ENCODE measurements around the gene MTA3. TPM values are rescaled to one million over a fixed set of nuclear protein-coding genes. Genes with fewer than 3 reads are reported as not detected.
"Not testable (repeated sequence)": the region's sequence is repeated elsewhere in the genome, so short reads cannot be mapped to it uniquely, and the experiment has no call there.

Gene MTA3
- total and polyA plus RNA-seq, 8 donors, result 23.9 to 82.8 (median 70.6) TPM

DNA sequence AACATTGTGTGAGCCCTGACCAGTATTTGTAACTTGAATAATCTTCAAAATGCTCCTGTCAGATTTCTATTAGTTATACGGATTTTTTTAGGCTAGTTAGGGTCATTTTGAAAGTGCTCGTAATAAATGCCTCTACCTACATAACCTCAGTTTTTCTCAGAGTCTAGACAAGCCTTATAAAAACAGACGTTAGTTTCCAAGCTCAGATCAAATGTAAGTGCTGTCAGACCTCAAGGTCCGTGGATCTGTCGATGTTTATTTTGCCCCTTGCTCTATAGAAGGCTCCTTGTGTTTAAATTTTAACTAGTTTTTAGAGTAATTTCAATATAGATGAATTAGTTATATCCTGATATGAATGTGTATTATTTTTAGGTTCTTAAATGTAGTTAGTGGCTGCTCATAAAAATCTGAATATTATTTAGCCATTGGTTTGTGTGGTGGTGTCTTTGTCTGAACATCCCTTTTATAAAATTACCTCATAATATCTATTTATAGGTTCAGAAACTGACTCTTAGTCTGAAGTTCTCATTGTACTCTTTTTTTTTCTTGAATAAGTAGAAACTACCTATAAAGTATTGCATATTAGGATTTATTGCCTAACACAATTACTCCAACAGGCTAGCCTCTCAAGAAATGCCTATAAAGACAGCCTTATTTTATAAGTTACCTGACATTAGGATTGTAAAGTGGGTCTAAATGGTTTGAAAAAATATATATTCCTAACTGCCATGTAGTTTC, 71.1 kb downstream of the MTA3 start:
- Histone ChIP-seq H3K36me3 (peaks cover 0 to 5% of the 10 kb centered on the region in 2 donors), H3K4me1 (no peaks in the 10 kb centered on the region), H3K27me3 (no peaks in the 10 kb centered on the region), H3K4me3 (no peak overlapping the region), H3K9me3 (no peaks in the 10 kb centered on the region), H3K27ac (no peak overlapping the region)
- DNase-seq (no peak), ATAC-seq (no peak)
- intact Hi-C loops (cut with DNase I), result no loop called here
- TF ChIP-seq, protein P1, sequence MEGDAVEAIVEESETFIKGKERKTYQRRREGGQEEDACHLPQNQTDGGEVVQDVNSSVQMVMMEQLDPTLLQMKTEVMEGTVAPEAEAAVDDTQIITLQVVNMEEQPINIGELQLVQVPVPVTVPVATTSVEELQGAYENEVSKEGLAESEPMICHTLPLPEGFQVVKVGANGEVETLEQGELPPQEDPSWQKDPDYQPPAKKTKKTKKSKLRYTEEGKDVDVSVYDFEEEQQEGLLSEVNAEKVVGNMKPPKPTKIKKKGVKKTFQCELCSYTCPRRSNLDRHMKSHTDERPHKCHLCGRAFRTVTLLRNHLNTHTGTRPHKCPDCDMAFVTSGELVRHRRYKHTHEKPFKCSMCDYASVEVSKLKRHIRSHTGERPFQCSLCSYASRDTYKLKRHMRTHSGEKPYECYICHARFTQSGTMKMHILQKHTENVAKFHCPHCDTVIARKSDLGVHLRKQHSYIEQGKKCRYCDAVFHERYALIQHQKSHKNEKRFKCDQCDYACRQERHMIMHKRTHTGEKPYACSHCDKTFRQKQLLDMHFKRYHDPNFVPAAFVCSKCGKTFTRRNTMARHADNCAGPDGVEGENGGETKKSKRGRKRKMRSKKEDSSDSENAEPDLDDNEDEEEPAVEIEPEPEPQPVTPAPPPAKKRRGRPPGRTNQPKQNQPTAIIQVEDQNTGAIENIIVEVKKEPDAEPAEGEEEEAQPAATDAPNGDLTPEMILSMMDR (IDR thresholded peaks at IDR 0.05), result no peak

- ATAC-seq, result no peak
- intact Hi-C loops (cut with DNase I), result no loop called here
- TF ChIP-seq, protein P1 (IDR thresholded peaks at IDR 0.05), result no peak
Observed at GRCh38 chr2:42640261-42640660, 71.8 kb downstream of the MTA3 start.

GRCh38 chr2:42642371-42642770, 73.9 kb downstream of the MTA3 start:
- H3K27ac ChIP-seq; ATAC-seq; H3K4me3 ChIP-seq; intact Hi-C loops (cut with DNase I); H3K4me1 ChIP-seq; H3K9me3 ChIP-seq; H3K27me3 ChIP-seq; DNase-seq: not testable (repeated sequence)
- peaks cover 0 to 14% of the 10 kb centered on the region in 2 donors for H3K36me3 ChIP-seq

More at GRCh38 chr2:42640261-42640660, 71.8 kb downstream of the MTA3 start:
- Histone ChIP-seq H3K4me3 (no peak overlapping the region), H3K4me1 (no peaks in the 10 kb centered on the region), H3K36me3 (peaks cover 0 to 7% of the 10 kb centered on the region in 2 donors), H3K9me3 (no peaks in the 10 kb centered on the region), H3K27ac (no peak overlapping the region), H3K27me3 (no peaks in the 10 kb centered on the region)
- no peak for DNase-seq

DNA sequence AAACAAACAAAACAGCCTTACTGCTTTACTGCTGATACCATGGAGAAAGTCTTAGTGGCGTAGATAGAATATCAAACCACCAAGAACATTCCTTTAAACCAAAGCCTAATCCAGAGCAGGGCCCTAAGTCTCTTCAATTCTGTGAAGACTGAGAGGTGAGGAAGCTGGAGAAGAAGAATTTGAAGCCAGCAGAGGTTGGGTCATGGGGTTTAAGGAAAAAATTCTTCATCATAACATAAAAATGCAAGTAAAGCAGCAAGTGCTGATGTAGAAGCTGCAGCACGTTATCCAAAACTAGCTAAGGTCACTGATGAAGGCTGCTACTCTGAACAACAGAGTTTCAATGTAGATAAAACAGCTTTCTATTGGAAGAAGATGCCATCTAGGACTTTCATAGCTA, 77.1 kb downstream of the MTA3 start:
- TF ChIP-seq, protein P1 (IDR thresholded peaks at IDR 0.05), result no peak

DNA sequence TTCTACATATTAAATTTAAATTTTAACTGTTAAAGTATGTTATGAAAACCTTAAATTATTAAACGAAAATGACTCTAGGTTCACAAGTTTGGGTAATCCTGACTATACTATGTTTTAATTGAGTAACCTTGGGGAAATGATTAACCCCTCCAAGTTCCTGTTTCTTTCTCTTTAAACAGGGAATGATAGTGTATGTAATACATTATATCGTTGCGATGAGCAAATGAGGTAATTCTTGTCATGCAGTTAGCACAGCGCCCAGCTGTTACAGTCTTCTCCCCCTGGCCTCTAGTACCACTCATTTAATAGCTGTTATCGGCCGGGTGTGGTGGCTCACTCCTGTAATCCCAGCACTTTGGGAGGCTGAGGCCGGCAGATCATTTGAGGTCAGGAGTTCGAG, 80.4 kb downstream of the MTA3 start:
- no peak overlapping the region for H3K4me3 ChIP-seq
- ATAC-seq, result no peak
- no peak for DNase-seq
- H3K36me3 ChIP-seq, result peaks cover 0 to 14% of the 10 kb centered on the region in 2 donors
- H3K27me3 ChIP-seq, result no peaks in the 10 kb centered on the region
- no peak overlapping the region for H3K27ac ChIP-seq
- TF ChIP-seq, protein P1 (IDR thresholded peaks at IDR 0.05), result no peak
- intact Hi-C loops (cut with DNase I), result no loop called here
- H3K9me3 ChIP-seq, result no peaks in the 10 kb centered on the region
- no peaks in the 10 kb centered on the region for H3K4me1 ChIP-seq

More for the DNA sequence above, 77.1 kb downstream of the MTA3 start:
- intact Hi-C loops (cut with DNase I), result no loop called here
- Histone ChIP-seq H3K4me1 (no peaks in the 10 kb centered on the region), H3K4me3 (no peak overlapping the region), H3K9me3 (no peaks in the 10 kb centered on the region), H3K36me3 (peaks cover 0 to 14% of the 10 kb centered on the region in 2 donors), H3K27ac (no peak overlapping the region), H3K27me3 (no peaks in the 10 kb centered on the region)
- DNase-seq (no peak), ATAC-seq (no peak)
